T-helper 1 cell treated with Interleukin-12 subunit alpha and Interleukin-12 subunit beta and Interleukin-4 antibody, amounts not matched to agents 30 μg/mL and 1 μg/mL, for 36 hours (primary cell): ENCODE results near the gene ATG101.
A peak's percentile ranks its signal among the peaks of the same experiment; 100 is the strongest.

ENCODE experiments used
- H3K27ac Mint-ChIP-seq: one replicate; pipeline ENCODE4 v1.8.0; 2021; ENCODE audit warnings: mild to moderate bottlenecking, mixed read lengths
- H3K27me3 Mint-ChIP-seq: one replicate; pipeline ENCODE4 v1.8.0; 2021; ENCODE audit warnings: low read depth, mixed read lengths
- H3K36me3 Mint-ChIP-seq: one replicate; pipeline ENCODE4 v1.8.0; 2021; ENCODE audit warnings: low read depth, mixed read lengths
- H3K4me1 Mint-ChIP-seq: one replicate; pipeline ENCODE4 v1.8.0; 2021; ENCODE audit warnings: low read depth, mixed read lengths
- H3K4me3 Mint-ChIP-seq: one replicate; pipeline ENCODE4 v1.8.0; 2021; ENCODE audit warnings: mild to moderate bottlenecking, moderate library complexity, mixed read lengths
- H3K9me3 Mint-ChIP-seq: one replicate; pipeline ENCODE4 v1.8.0; 2021; ENCODE audit warnings: mixed read lengths

ATG101 gene

GRCh38 chr12:52050116-52050757 lies 19.5 kb upstream of the ATG101 start:
- peaks cover 40% of the 10 kb centered on the region for H3K4me1 Mint-ChIP-seq

GRCh38 chr12:52050758-52051541 lies 18.8 kb upstream of the ATG101 start, which contains the start of gene NR4A1:
NR4A1 (plus strand) TSS chr12:52051442; CDS start chr12:52054329, 2,887 bp downstream.
- H3K9me3 Mint-ChIP-seq: no peaks in the 10 kb centered on the region
- peaks cover 9% of the 10 kb centered on the region for H3K27me3 Mint-ChIP-seq
- H3K4me3 Mint-ChIP-seq: peak within 1 kb of the TSS; percentile 83
- H3K27ac Mint-ChIP-seq: peak within 1 kb of the TSS; percentile 92
- peaks cover 36% of the 10 kb centered on the region for H3K4me1 Mint-ChIP-seq
- no peaks in the 10 kb centered on the region for H3K36me3 Mint-ChIP-seq

More at GRCh38 chr12:52050116-52050757, 19.5 kb upstream of the ATG101 start:
- H3K36me3 Mint-ChIP-seq: no peaks in the 10 kb centered on the region
- H3K9me3 Mint-ChIP-seq: no peaks in the 10 kb centered on the region
- H3K27ac Mint-ChIP-seq: peak overlapping the region; percentile 72
- H3K27me3 Mint-ChIP-seq: peaks cover 9% of the 10 kb centered on the region
- H3K4me3 Mint-ChIP-seq: peak overlapping the region; percentile 83

GRCh38 chr12:52052468-52053186 lies 17.2 kb upstream of the ATG101 start:
- Mint-ChIP-seq H3K4me3 (peak overlapping the region; percentile 83), H3K9me3 (no peaks in the 10 kb centered on the region), H3K27ac (peak overlapping the region; percentile 92), H3K4me1 (peaks cover 31% of the 10 kb centered on the region), H3K27me3 (peaks cover 9% of the 10 kb centered on the region), H3K36me3 (no peaks in the 10 kb centered on the region)

GRCh38 chr12:52053536-52054209 lies 16.1 kb upstream of the ATG101 start:
- Mint-ChIP-seq H3K9me3 (no peaks in the 10 kb centered on the region), H3K27ac (no peak overlapping the region), H3K36me3 (no peaks in the 10 kb centered on the region), H3K27me3 (peaks cover 9% of the 10 kb centered on the region), H3K4me3 (peak overlapping the region; percentile 83), H3K4me1 (peaks cover 31% of the 10 kb centered on the region)

- H3K27me3 Mint-ChIP-seq: peaks cover 5% of the 10 kb centered on the region
- peaks cover 28% of the 10 kb centered on the region for H3K4me1 Mint-ChIP-seq
- H3K27ac Mint-ChIP-seq: no peak overlapping the region
- H3K9me3 Mint-ChIP-seq: no peaks in the 10 kb centered on the region
- no peak overlapping the region for H3K4me3 Mint-ChIP-seq
- no peaks in the 10 kb centered on the region for H3K36me3 Mint-ChIP-seq
Measured at GRCh38 chr12:52054231-52054832, 15.4 kb upstream of the ATG101 start.

GRCh38 chr12:52054833-52055730 lies 14.7 kb upstream of the ATG101 start:
- Mint-ChIP-seq H3K27me3 (no peaks in the 10 kb centered on the region), H3K4me1 (peaks cover 20% of the 10 kb centered on the region), H3K27ac (no peak overlapping the region), H3K36me3 (no peaks in the 10 kb centered on the region), H3K4me3 (no peak overlapping the region), H3K9me3 (no peaks in the 10 kb centered on the region)

- peaks cover 14% of the 10 kb centered on the region for H3K4me1 Mint-ChIP-seq
- H3K27ac Mint-ChIP-seq: no peak overlapping the region
- no peaks in the 10 kb centered on the region for H3K36me3 Mint-ChIP-seq
- H3K9me3 Mint-ChIP-seq: no peaks in the 10 kb centered on the region
- no peaks in the 10 kb centered on the region for H3K27me3 Mint-ChIP-seq
- no peak overlapping the region for H3K4me3 Mint-ChIP-seq
Measured at GRCh38 chr12:52055731-52056711, 13.8 kb upstream of the ATG101 start.

GRCh38 chr12:52056801-52057637 lies 12.8 kb upstream of the ATG101 start:
- H3K4me3 Mint-ChIP-seq: no peak overlapping the region
- H3K4me1 Mint-ChIP-seq: peaks cover 8% of the 10 kb centered on the region
- H3K27ac Mint-ChIP-seq: no peak overlapping the region
- H3K27me3 Mint-ChIP-seq: no peaks in the 10 kb centered on the region
- no peaks in the 10 kb centered on the region for H3K36me3 Mint-ChIP-seq
- H3K9me3 Mint-ChIP-seq: no peaks in the 10 kb centered on the region

GRCh38 chr12:52057638-52058576 lies 11.9 kb upstream of the ATG101 start:
- Mint-ChIP-seq H3K4me1 (peaks cover 3% of the 10 kb centered on the region), H3K9me3 (no peaks in the 10 kb centered on the region), H3K27me3 (no peaks in the 10 kb centered on the region), H3K27ac (no peak overlapping the region), H3K36me3 (no peaks in the 10 kb centered on the region), H3K4me3 (no peak overlapping the region)

GRCh38 chr12:52058631-52059361 lies 11.0 kb upstream of the ATG101 start:
- no peak overlapping the region for H3K27ac Mint-ChIP-seq
- no peak overlapping the region for H3K4me3 Mint-ChIP-seq
- H3K36me3 Mint-ChIP-seq: no peaks in the 10 kb centered on the region
- H3K9me3 Mint-ChIP-seq: no peaks in the 10 kb centered on the region
- no peaks in the 10 kb centered on the region for H3K4me1 Mint-ChIP-seq
- H3K27me3 Mint-ChIP-seq: no peaks in the 10 kb centered on the region
